ENCODE data around the gene TMPRSS11B. TPM values are rescaled to one million over a fixed set of nuclear protein-coding genes. Genes with fewer than 3 reads are reported as not detected.
"Not testable (repeated sequence)": the region's sequence is repeated elsewhere in the genome, so short reads cannot be mapped to it uniquely, and the experiment has no call there.

Gene TMPRSS11B, protein sequence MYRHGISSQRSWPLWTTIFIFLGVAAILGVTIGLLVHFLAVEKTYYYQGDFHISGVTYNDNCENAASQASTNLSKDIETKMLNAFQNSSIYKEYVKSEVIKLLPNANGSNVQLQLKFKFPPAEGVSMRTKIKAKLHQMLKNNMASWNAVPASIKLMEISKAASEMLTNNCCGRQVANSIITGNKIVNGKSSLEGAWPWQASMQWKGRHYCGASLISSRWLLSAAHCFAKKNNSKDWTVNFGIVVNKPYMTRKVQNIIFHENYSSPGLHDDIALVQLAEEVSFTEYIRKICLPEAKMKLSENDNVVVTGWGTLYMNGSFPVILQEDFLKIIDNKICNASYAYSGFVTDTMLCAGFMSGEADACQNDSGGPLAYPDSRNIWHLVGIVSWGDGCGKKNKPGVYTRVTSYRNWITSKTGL
- not detected for total RNA-seq
- not detected for polyA plus RNA-seq

GRCh38 chr4:68245594-68245993, at the start of gene TMPRSS11B:
TMPRSS11B (minus strand) TSS chr4:68245694; CDS start chr4:68245558, 136 bp downstream.
- no peaks in the 10 kb centered on the region for H3K4me1 Mint-ChIP-seq
- no peak within 1 kb of the TSS for H3K4me3 Mint-ChIP-seq
- no peak within 1 kb of the TSS for H3K27ac ChIP-seq (ENCODE audit: low read depth, low read length)
- no peaks in the 10 kb centered on the region for H3K9me3 ChIP-seq (ENCODE audit: low read length)
- no peak for DNase-seq
- no peaks in the 10 kb centered on the region for H3K27me3 ChIP-seq (ENCODE audit: insufficient read depth, low read length, poor library complexity, severe bottlenecking)
- peaks cover 0 to 3% of the 10 kb centered on the region in 2 donors for H3K27me3 Mint-ChIP-seq
- ChIA-PET CTCF (no interaction called here), POLR2A (no interaction called here)
- H3K4me3 ChIP-seq (ENCODE audit: low read length): no peak within 1 kb of the TSS
- H3K36me3 Mint-ChIP-seq: no peaks in the 10 kb centered on the region
- no peaks in the 10 kb centered on the region for H3K9me3 Mint-ChIP-seq
- H3K36me3 ChIP-seq (ENCODE audit: insufficient read depth, low read length): no peaks in the 10 kb centered on the region
- no peak within 1 kb of the TSS for H3K27ac Mint-ChIP-seq
- H3K4me1 ChIP-seq (ENCODE audit: insufficient read depth, low read length): no peaks in the 10 kb centered on the region

DNA sequence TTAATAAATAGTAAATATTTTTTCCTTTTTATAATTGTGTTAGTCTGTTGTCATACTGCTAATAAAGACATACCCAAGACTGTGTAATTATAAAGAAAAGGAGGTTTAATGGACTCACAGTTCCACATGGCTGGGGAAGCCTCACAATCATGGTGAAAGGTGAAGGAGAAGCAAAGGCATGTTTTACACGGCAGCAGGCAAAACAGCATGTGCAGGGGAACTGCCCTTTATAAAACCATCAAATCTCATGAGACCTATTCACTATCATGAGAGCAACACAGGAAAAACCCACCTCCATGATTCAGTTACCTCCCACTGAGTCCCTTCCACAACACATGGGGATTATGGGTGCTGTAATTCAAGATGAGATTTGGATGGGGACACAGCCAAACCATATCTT, 45.8 kb upstream of the TMPRSS11B start:
- DNase-seq: no peak
- no peaks in the 10 kb centered on the region for H3K27me3 ChIP-seq (ENCODE audit: insufficient read depth, low read length, poor library complexity, severe bottlenecking)
- Mint-ChIP-seq H3K36me3 (peaks cover 0 to 3% (median 0%) of the 10 kb centered on the region in 3 donors), H3K27ac (no peak overlapping the region), H3K4me3 (no peak overlapping the region), H3K27me3 (peaks cover 6 to 8% of the 10 kb centered on the region in 2 donors), H3K4me1 (peaks cover 4% of the 10 kb centered on the region in 3 donors), H3K9me3 (peaks cover 0 to 4% (median 0%) of the 10 kb centered on the region in 5 donors)
- H3K27ac ChIP-seq (ENCODE audit: low read depth, low read length): no peak overlapping the region
- ChIA-PET POLR2A (no interaction called here), CTCF (no interaction called here)
- no peak overlapping the region for H3K4me3 ChIP-seq (ENCODE audit: low read length)
- no peaks in the 10 kb centered on the region for H3K4me1 ChIP-seq (ENCODE audit: insufficient read depth, low read length)
- no peaks in the 10 kb centered on the region for H3K9me3 ChIP-seq (ENCODE audit: low read length)
- no peaks in the 10 kb centered on the region for H3K36me3 ChIP-seq (ENCODE audit: insufficient read depth, low read length)

- Mint-ChIP-seq H3K36me3 (peaks cover 0 to 3% (median 0%) of the 10 kb centered on the region in 3 donors), H3K27me3 (peaks cover 6 to 11% of the 10 kb centered on the region in 2 donors), H3K9me3 (peaks cover 0 to 4% (median 0%) of the 10 kb centered on the region in 5 donors), H3K4me3 (peak overlapping the region in 1 of 7 donors; percentile 2), H3K27ac (no peak overlapping the region), H3K4me1 (peaks cover 4% of the 10 kb centered on the region in 3 donors)
- Histone ChIP-seq H3K27ac (ENCODE audit: low read depth, low read length) (no peak overlapping the region), H3K36me3 (ENCODE audit: insufficient read depth, low read length) (no peaks in the 10 kb centered on the region), H3K27me3 (ENCODE audit: insufficient read depth, low read length, poor library complexity, severe bottlenecking) (no peaks in the 10 kb centered on the region), H3K9me3 (ENCODE audit: low read length) (no peaks in the 10 kb centered on the region), H3K4me1 (ENCODE audit: insufficient read depth, low read length) (no peaks in the 10 kb centered on the region), H3K4me3 (ENCODE audit: low read length) (no peak overlapping the region)
- ChIA-PET POLR2A (no interaction called here), CTCF (no interaction called here)
- DNase-seq: no peak
Measured at GRCh38 chr4:68288393-68288740, 42.9 kb upstream of the TMPRSS11B start.

GRCh38 chr4:68287704-68288392, 42.4 kb upstream of the TMPRSS11B start:
- no peak for DNase-seq
- no peak overlapping the region for H3K27ac ChIP-seq (ENCODE audit: low read depth, low read length)

GRCh38 chr4:68283714-68284113, 38.2 kb upstream of the TMPRSS11B start:
- peaks cover 0 to 11% of the 10 kb centered on the region in 2 donors for H3K27me3 Mint-ChIP-seq
- peaks cover 0 to 4% (median 4%) of the 10 kb centered on the region in 3 donors for H3K4me1 Mint-ChIP-seq
- no peaks in the 10 kb centered on the region for H3K36me3 Mint-ChIP-seq
- CTCF ChIA-PET: no interaction called here
- H3K27me3 ChIP-seq (ENCODE audit: insufficient read depth, low read length, poor library complexity, severe bottlenecking): no peaks in the 10 kb centered on the region
- H3K36me3 ChIP-seq (ENCODE audit: insufficient read depth, low read length): no peaks in the 10 kb centered on the region
- no peak for DNase-seq
- H3K4me1 ChIP-seq (ENCODE audit: insufficient read depth, low read length): no peaks in the 10 kb centered on the region
- H3K27ac Mint-ChIP-seq: no peak overlapping the region
- POLR2A ChIA-PET: no interaction called here
- H3K27ac ChIP-seq (ENCODE audit: low read depth, low read length): no peak overlapping the region
- H3K4me3 ChIP-seq (ENCODE audit: low read length): no peak overlapping the region
- H3K4me3 Mint-ChIP-seq: no peak overlapping the region
- no peaks in the 10 kb centered on the region for H3K9me3 Mint-ChIP-seq
- no peaks in the 10 kb centered on the region for H3K9me3 ChIP-seq (ENCODE audit: low read length)

More at GRCh38 chr4:68287704-68288392, 42.4 kb upstream of the TMPRSS11B start:
- H3K9me3 Mint-ChIP-seq: peaks cover 0 to 4% (median 0%) of the 10 kb centered on the region in 5 donors
- peaks cover 4% of the 10 kb centered on the region in 3 donors for H3K4me1 Mint-ChIP-seq
- peaks cover 6 to 11% of the 10 kb centered on the region in 2 donors for H3K27me3 Mint-ChIP-seq
- Histone ChIP-seq H3K36me3 (ENCODE audit: insufficient read depth, low read length) (no peaks in the 10 kb centered on the region), H3K27me3 (ENCODE audit: insufficient read depth, low read length, poor library complexity, severe bottlenecking) (no peaks in the 10 kb centered on the region), H3K4me3 (ENCODE audit: low read length) (no peak overlapping the region), H3K9me3 (ENCODE audit: low read length) (no peaks in the 10 kb centered on the region), H3K4me1 (ENCODE audit: insufficient read depth, low read length) (no peaks in the 10 kb centered on the region)
- no peak overlapping the region for H3K27ac Mint-ChIP-seq
- CTCF ChIA-PET: no interaction called here
- no peak overlapping the region for H3K4me3 Mint-ChIP-seq
- POLR2A ChIA-PET: no interaction called here
- peaks cover 0 to 3% (median 0%) of the 10 kb centered on the region in 3 donors for H3K36me3 Mint-ChIP-seq

GRCh38 chr4:68283095-68283494, 37.6 kb upstream of the TMPRSS11B start:
- Mint-ChIP-seq H3K4me1 (no peaks in the 10 kb centered on the region), H3K4me3 (no peak overlapping the region), H3K36me3 (no peaks in the 10 kb centered on the region), H3K27me3 (peaks cover 0 to 11% of the 10 kb centered on the region in 2 donors), H3K9me3 (no peaks in the 10 kb centered on the region), H3K27ac (no peak overlapping the region)
- no peak for DNase-seq
- Histone ChIP-seq H3K9me3 (ENCODE audit: low read length) (no peaks in the 10 kb centered on the region), H3K4me3 (ENCODE audit: low read length) (no peak overlapping the region), H3K36me3 (ENCODE audit: insufficient read depth, low read length) (no peaks in the 10 kb centered on the region), H3K4me1 (ENCODE audit: insufficient read depth, low read length) (no peaks in the 10 kb centered on the region), H3K27ac (ENCODE audit: low read depth, low read length) (no peak overlapping the region), H3K27me3 (ENCODE audit: insufficient read depth, low read length, poor library complexity, severe bottlenecking) (no peaks in the 10 kb centered on the region)
- ChIA-PET CTCF (no interaction called here), POLR2A (no interaction called here)

DNA sequence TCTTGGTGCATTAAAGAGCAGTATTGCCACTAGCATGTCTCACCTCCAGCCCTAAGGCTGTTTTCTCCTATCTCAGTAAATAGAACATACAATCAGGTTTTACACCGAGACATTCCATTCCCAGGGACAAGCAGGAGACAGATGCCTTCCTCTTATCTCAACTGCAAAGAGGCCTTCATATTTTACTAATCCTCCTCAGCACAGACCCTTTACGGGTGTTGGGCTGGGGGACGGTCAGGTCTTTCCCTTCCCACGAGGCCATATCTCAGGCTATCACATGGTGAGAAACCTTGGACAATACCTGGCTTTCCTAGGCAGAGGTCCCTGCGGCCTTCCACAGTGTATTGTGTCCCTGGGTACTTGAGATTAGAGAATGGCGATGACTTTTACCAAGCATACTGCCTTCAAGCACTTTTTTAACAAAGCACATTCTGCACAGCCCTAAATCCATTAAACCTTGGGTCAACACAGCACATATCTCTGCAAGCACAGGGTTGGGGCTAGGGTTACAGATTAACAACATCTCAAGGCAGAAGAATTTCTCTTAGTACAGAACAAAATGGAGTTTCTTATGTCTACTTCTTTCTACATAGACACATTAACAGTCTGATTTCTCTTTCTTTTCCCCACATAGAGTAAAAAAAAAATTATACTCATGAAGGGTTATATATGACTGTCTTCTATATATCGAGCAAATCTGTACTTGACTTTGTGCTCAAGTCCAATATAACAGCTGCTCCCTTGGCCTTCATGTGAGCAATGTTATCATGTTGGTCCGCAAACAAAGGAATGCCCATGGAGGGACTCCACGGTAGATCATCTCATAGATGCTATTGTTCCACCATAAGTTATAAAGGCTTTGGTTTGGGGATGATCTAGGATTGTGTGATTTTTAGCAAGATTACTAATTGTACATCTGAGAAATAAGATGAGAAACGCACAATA, 36.6 kb upstream of the TMPRSS11B start:
- H3K9me3 ChIP-seq (ENCODE audit: low read length); H3K36me3 Mint-ChIP-seq: not testable (repeated sequence)

More for the DNA sequence above, 36.6 kb upstream of the TMPRSS11B start:
- H3K4me3 Mint-ChIP-seq; H3K9me3 Mint-ChIP-seq; H3K36me3 ChIP-seq (ENCODE audit: insufficient read depth, low read length); H3K27ac Mint-ChIP-seq; CTCF ChIA-PET; POLR2A ChIA-PET; H3K27ac ChIP-seq (ENCODE audit: low read depth, low read length); H3K4me3 ChIP-seq (ENCODE audit: low read length); H3K4me1 ChIP-seq (ENCODE audit: insufficient read depth, low read length); H3K4me1 Mint-ChIP-seq; H3K27me3 ChIP-seq (ENCODE audit: insufficient read depth, low read length, poor library complexity, severe bottlenecking); DNase-seq: not testable (repeated sequence)
- peaks cover 0 to 11% of the 10 kb centered on the region in 2 donors for H3K27me3 Mint-ChIP-seq
